Measurements from ENCODE around the gene MTHFD1L. TPM values are rescaled to one million over a fixed set of nuclear protein-coding genes. Genes with fewer than 3 reads are reported as not detected.
A peak's percentile ranks its signal among the peaks of the same experiment; 100 is the strongest.
"Not testable (repeated sequence)": the region's sequence is repeated elsewhere in the genome, so short reads cannot be mapped to it uniquely, and the experiment has no call there.

Gene MTHFD1L
- total RNA-seq, 4 donors from 2014 or later = 4.1 to 19.9 (median 16.6) TPM

DNA sequence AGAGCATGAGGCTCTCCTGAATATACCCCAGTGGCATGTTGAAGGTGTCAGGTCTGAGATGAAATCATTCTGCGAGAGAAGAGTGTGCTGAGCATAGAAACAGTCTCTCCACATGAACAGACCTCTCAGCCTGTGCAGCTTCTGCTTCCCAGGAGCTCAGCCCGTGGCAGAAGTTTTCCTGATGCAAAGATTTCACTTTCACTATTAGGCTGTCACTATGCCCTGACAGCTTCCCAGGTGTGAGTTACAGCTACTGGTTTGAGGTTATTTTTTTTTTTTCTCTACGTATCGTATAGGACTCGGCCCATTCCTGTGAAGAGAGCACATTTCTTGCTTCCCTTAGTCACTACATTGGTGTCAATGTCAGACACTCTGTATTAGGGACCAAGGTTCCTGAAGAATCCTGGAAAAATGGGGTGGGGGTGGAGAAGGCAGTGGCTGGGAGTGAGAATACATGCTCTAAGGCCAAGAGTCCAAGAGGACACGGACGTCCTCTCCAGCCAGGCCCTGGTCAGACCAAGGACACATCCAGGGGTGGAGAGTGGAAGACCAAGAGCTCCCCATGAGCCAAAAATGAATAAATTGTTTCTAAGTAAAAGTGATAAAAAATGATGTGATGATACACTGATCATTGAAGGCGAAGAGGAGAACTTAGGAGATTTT, 253.1 kb downstream of the MTHFD1L start:
- no peak for DNase-seq
- Histone ChIP-seq H3K9me3 (no peaks in the 10 kb centered on the region), H3K27me3 (no peaks in the 10 kb centered on the region), H3K36me3 (no peaks in the 10 kb centered on the region), H3K4me3 (no peak overlapping the region), H3K27ac (no peak overlapping the region), H3K4me1 (no peaks in the 10 kb centered on the region)
- TF ChIP-seq, protein P1, sequence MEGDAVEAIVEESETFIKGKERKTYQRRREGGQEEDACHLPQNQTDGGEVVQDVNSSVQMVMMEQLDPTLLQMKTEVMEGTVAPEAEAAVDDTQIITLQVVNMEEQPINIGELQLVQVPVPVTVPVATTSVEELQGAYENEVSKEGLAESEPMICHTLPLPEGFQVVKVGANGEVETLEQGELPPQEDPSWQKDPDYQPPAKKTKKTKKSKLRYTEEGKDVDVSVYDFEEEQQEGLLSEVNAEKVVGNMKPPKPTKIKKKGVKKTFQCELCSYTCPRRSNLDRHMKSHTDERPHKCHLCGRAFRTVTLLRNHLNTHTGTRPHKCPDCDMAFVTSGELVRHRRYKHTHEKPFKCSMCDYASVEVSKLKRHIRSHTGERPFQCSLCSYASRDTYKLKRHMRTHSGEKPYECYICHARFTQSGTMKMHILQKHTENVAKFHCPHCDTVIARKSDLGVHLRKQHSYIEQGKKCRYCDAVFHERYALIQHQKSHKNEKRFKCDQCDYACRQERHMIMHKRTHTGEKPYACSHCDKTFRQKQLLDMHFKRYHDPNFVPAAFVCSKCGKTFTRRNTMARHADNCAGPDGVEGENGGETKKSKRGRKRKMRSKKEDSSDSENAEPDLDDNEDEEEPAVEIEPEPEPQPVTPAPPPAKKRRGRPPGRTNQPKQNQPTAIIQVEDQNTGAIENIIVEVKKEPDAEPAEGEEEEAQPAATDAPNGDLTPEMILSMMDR (IDR thresholded peaks at IDR 0.05) = no peak
- TF ChIP-seq POLR2A (IDR thresholded peaks at IDR 0.05) = no peak
- intact Hi-C loops (cut with DNase I; ENCODE audit: low total_unique reads) = no loop called here

DNA sequence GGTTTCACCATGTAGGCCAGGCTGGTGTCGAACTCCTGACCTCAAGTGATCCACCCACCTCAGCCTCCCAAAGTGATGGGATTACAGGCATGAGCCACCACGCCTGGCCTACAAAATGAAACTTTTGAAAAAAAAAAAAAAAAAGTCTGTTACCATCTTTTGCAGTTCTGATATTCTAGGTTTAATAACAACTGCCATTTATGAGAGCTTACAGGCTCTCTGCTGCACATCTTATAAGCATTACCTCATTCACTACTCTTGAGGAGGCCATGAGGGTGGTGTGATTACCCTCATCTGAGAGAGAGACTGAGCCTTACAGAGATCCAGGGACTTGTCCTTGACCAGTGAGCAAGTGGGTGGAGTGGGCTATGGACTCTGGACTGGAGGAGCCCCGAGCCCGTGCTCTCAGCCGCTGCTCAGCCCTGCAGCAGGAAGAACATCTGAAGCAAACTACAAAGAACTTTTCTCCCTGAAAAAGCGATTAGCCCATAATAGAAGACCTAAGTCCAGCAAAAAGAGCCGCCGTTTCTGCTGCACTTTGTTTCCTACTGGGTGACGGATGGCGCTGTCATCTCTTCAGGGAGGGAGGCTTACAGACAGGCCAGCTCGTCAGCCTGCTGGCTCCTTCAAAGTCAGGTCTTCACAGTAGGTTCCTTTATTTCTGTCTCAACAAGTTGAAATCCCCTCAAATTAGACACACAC, 254.5 kb downstream of the MTHFD1L start:
- Histone ChIP-seq H3K36me3 (no peaks in the 10 kb centered on the region), H3K27me3 (no peaks in the 10 kb centered on the region), H3K27ac (no peak overlapping the region), H3K9me3 (no peaks in the 10 kb centered on the region), H3K4me1 (no peaks in the 10 kb centered on the region), H3K4me3 (no peak overlapping the region)
- DNase-seq = no peak
- no peak for TF ChIP-seq POLR2A (IDR thresholded peaks at IDR 0.05)
- TF ChIP-seq, protein P1 (IDR thresholded peaks at IDR 0.05) = no peak
- intact Hi-C loops (cut with DNase I; ENCODE audit: low total_unique reads) = no loop called here

DNA sequence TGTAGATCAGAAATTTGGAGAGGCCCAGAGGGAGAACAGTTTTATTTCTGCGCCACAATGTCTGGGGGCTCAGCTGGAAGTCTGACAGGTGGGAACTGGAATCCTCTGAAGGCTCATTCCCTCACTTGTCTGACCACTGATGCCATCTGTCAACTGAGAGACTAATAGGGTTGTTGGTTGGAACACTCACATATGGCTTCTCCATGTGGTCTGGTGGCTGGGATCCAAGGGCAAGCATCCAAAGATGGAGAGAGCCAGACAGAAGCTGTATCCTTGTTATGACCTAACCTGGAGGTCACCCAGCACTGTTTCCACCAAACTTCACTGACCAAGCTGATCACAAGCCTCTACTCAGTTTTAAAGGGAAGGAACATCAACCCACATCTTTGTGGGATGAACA, 256.4 kb downstream of the MTHFD1L start:
- TF ChIP-seq POLR2A (IDR thresholded peaks at IDR 0.05) = no peak
- TF ChIP-seq, protein P1 (IDR thresholded peaks at IDR 0.05) = no peak
- Histone ChIP-seq H3K27ac (no peak overlapping the region), H3K4me1 (no peaks in the 10 kb centered on the region), H3K36me3 (no peaks in the 10 kb centered on the region), H3K9me3 (no peaks in the 10 kb centered on the region), H3K4me3 (no peak overlapping the region), H3K27me3 (no peaks in the 10 kb centered on the region)
- peak; percentile 26 to 29 for DNase-seq
- intact Hi-C loops (cut with DNase I; ENCODE audit: low total_unique reads) = no loop called here

DNA sequence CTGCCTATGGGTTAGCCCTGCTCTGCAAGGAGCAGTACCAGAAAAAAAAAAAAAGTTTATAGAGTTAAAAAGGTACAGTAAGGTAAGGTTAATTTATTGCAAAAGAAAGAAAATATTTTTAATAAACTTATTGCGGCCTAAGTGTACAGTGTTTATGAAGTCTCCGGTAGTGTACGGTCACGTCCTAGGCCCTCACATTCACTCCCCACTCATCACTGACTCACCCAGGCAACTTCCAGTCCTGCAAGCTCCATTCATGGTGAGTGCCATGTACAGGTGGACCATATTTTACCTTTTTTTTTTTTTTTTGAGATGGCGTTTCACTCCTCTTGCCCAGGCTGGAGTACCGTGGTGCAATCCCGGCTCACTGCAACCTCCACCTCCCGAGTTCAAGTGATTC, 258.1 kb downstream of the MTHFD1L start:
- H3K27ac ChIP-seq; H3K4me3 ChIP-seq; H3K27me3 ChIP-seq; intact Hi-C loops (cut with DNase I; ENCODE audit: low total_unique reads); H3K4me1 ChIP-seq; DNase-seq; H3K36me3 ChIP-seq; H3K9me3 ChIP-seq: not testable (repeated sequence)

DNA sequence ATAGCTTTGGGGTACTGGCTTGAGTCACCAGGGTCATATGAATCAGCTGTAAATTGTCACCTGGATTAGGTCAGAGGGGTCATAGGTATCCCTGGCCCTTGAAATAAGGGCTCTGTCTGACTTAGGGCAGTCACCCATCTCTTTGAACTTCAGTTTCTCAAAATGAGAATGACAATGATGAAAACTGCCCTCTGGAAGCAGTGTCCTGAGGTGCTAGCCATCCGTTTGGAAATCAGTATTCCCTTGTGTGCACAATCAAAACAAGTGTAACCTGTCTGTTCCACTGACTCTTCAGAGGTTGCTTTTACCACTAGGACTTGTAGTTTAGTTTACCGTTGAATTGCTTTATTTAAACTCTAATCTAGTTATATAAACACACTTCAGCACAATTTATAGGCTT, 259.7 kb downstream of the MTHFD1L start:
- H3K9me3 ChIP-seq; H3K4me1 ChIP-seq; H3K36me3 ChIP-seq; H3K27me3 ChIP-seq; intact Hi-C loops (cut with DNase I; ENCODE audit: low total_unique reads); H3K4me3 ChIP-seq; DNase-seq; H3K27ac ChIP-seq: not testable (repeated sequence)

DNA sequence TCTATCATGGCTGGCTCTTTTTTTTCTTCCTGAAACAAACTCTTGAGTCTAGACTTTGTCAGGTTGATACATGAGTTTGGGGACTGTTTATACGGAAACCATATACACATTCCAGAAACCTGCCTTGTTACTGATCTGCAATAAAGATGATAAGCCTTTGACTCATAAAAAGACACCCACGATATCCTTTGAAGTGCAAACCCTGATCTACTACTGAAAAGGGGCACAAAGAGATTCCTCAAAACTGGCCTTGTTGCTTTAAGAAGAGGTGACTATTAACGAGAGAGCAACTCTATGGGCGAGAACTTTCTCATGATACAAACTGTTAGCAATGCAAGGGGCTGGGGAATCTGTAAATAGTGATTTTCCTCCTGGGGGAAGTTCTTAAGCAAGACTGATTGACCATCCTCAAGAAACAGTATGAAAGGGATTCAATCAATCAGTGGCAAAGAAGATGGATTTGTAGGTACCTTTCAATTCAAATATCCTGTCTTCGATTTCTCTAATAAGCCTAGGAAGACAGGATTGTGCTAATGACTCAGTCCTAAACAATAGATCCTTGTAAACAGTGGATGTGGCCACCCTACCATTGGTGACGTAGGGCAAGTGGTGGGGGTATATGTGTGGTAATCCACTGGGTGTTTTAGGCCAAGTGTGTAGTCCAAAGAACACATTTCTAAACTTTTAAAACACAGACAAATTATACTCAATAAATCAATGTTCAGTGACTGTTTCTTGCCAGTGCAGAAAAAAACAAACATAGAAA, 260.3 kb downstream of the MTHFD1L start:
- H3K36me3 ChIP-seq; H3K9me3 ChIP-seq; H3K4me1 ChIP-seq; H3K27ac ChIP-seq; H3K27me3 ChIP-seq; intact Hi-C loops (cut with DNase I; ENCODE audit: low total_unique reads); DNase-seq; H3K4me3 ChIP-seq: not testable (repeated sequence)

DNA sequence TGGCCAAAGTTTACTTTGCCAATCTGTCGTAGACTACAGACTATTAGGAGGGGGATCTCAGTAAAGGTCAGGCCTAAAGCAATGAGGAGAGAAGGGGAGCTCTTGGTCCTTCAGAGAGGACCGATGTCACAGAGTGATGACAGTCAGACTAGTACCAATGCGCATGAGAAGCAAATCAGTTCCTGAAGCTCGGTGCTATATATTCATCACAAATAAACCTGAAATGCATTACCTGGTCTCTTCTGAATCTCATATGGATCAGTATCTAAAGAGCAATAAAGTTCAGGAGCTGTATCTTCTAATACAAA, 260.9 kb downstream of the MTHFD1L start:
- H3K9me3 ChIP-seq; H3K4me3 ChIP-seq; intact Hi-C loops (cut with DNase I; ENCODE audit: low total_unique reads); H3K4me1 ChIP-seq; H3K36me3 ChIP-seq; H3K27me3 ChIP-seq; DNase-seq; H3K27ac ChIP-seq: not testable (repeated sequence)

DNA sequence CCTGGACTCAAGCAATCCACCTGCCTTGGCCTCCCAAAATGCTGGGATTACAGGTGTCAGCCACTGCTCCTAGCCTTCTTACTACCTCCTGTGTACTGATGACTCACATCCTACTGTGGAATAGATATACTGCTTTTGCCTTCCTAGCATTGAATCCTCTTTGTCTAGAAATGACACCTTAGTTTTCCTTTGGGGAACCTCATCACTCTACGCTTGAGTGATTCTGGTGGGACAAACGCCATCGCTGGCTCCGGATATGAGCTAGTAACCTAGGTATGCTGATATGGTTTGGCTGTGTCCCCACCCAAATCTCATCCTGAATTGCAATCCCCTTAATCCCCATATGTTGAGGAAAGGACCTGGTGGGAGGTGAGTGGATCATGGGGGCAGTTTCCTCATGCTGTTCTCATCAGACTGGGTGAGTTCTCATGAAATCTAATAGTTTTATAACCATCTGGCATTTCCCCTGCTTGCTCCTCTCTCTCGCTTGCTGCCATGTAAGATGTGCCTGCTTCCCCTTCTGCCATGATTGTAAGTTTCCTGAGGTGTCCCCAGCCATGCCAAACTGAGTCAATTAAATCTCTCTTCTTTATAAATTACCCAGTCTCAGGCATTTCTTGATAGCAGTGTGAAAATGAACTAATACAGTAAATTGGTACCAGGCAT, 261.8 kb downstream of the MTHFD1L start:
- H3K9me3 ChIP-seq; H3K27ac ChIP-seq; DNase-seq; H3K4me3 ChIP-seq; H3K36me3 ChIP-seq; intact Hi-C loops (cut with DNase I; ENCODE audit: low total_unique reads); H3K4me1 ChIP-seq; H3K27me3 ChIP-seq: not testable (repeated sequence)
